Fibroblast of skin of left biceps (primary cell): ENCODE measurements around the gene BDNF.
A peak's percentile ranks its signal among the peaks of the same experiment; 100 is the strongest.

Experiments used
- DNase-seq, 2 experiments: peaks; one replicate each; pipeline ENCODE4 v3.0.0-alpha.2; 2013; ENCODE audit warnings: low read depth in 2 of 2

Gene BDNF

GRCh38 chr11:27705873-27706820 is 5.9 kb upstream of the BDNF start:
- DNase-seq, result peak; percentile 86 to 90

DNA sequence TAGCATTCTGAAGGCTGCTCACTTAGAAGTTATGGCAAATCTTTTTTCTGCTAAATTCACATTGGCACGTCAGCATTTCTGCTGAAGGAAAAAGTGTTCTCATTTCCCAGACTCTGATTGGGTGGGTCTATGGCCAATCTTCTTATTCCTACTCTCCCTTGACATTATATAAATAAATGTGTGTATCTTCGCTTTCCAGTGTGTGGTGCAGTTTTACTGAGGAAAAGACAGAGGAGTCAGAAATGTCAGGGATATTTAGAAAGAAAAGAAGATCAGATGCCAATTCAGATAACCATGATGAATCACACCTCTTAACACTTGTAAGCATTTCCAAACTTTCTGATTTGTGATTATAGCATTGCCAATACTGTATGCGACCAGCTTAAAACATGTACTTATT is 3.2 kb upstream of the BDNF start:
- DNase-seq, result peak; percentile 69 to 78

DNA sequence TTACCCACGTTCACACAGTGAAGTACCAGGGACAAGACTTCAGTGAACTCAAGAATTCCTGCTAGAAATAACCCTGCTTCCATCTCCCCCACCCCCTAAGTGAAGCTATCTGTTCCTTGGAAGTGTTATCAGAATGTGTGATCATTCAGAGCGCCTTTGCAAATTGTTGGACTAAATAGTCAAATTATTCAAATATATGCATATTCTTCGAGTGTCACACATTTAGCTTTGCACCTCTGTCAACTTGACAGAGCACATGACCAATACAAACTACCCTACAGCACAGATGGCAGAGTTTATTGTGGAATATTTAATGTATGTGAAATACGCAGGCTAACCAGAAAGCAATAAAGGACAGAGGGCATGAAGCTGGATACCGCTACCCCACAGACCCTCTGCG is 2.6 kb upstream of the BDNF start:
- DNase-seq, result no peak

DNA sequence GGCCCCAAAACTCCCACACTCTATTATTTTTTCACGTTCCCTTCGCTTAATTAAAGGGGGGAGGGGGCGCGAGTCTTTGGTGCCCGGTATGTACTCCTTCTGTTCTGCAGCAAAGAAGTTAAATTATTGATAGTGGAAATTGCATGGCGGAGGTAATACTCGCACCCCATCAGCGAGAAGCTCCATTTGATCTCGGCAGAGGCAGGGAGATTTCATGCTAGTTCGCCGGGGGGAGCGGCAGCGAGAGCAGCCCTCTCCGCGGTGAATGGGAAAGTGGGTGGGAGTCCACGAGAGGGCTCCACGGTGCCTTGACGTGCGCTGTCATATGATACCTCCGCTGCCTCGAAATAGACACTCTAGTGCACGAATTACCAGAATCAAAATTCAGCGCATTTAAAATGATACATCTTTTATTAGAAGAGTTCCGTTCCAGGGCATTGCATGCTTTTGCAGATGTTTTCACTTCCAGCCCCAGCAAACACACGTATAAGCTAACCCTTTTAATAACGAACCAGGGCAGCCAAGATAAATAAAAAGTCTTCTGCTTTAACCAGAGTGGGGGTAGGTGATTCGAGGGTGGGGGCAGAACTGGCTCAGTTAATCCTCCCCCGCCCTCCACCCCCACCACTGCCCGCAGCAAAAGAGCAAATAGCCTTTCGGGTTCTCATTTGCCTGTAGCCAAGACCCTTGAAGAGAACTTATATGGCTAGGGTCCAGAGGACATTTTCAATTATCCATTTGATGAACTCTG is 1.3 kb upstream of the BDNF start:
- DNase-seq, result peak; percentile 59 to 67

DNA sequence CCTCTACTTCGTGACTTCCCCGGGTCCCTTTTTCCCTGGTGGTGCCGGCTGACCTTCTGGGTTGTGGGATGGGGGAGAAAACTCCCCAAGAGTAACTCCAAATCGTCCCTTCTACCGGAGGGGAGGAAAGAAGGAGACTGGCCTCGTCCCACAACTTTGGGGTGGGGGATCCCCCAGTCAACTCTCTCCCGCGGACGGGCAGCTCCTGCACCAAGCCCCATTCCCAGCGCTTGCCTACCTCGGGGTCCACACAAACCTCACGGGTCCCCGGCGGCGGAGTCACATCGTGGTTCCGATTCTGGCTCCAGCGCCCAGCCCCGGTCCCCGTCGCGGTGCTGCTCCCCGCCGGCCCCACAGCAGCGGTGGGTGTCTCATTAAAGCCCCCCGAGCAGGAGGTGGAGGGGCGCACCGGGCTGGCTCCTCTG is 317 bp downstream of the BDNF start:
- no peak for DNase-seq

GRCh38 chr11:27699242-27699925 is 871 bp downstream of the BDNF start:
- DNase-seq, result no peak

DNA sequence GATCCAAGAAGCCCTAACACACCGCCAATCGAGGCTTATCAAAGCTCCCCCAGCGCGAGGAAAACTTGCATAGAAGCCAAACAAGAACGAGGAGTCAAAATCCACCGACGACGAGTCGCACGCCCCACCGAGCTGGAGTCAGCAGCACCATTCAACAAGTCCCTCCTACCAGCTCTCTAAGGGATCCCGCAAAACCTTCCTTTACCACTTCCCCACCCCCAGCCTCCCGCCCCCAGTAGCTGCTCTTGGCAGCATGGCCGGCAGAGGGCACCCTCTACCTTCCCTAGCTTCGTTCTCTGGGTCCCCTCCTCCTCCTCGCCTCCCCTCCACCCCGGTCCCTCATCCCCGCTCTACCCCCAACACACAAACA is 1.4 kb downstream of the BDNF start:
- peak; percentile 78 to 84 for DNase-seq

DNA sequence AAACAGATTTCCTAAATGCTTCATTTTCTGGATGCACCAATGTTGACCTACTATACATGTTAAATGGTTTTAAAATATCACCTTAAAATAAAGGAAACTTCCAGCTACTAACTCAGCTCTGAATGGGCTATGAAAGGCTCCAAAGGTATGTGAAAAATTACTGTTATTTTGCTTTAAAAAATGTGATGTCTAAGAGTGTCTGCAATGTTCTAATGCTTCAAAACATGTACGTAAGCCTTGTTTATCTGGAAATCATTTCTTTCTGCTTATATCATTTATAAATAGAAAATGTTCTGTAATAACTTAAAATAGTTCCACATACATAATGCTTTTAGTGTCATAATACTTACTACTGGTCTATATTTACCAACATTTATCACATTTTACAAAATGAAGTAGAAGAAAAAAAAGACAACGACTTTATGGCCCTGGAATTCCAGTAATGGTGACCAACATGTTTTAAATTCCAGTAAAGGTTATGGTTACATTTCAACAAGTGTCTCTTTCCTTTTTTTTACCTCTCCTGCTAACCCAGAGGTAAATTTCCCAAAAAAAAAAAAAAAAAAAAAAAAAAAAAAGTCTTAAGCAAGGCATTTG is 2.5 kb downstream of the BDNF start:
- no peak for DNase-seq

DNA sequence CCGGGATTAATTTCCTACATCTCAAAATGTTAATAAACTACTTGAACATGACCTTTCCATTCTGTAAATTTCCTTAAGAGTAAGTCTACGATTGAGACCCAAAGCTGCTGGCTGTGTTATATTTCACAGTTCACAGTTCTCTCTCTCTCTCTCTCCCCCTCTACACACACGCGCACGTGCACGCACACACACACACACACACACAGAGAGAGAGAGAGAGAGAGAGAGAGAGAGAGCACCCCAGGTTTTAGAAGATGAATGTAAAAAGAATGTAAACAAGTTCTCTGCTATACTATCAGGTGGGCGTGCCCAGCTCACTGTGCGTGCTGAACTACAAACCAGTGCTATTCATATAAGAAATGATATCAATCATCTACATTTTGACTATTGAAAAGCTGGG is 3.3 kb downstream of the BDNF start:
- DNase-seq, result no peak

GRCh38 chr11:27696115-27696514 is 4.1 kb downstream of the BDNF start:
- DNase-seq, result peak; percentile 67 to 73

DNA sequence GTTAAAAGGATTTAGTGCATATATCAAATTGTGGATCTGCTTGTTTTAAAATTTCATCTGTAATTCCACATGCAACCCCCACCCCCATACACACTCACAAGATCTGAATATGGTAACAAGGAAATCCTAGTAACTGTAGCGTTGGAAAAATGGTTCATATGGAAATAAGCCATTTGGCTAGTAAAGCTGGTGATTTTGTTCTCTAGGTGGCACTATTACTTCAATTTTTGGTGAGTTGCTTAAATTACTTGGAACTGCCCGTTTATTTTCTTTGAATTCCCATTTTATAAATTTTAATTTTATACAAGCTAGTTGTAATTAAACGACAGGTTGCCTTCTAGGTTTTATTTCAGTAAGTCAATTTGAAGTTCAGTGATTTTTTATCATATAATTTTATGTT is 5.3 kb downstream of the BDNF start:
- no peak for DNase-seq

GRCh38 chr11:27693398-27693797 is 6.9 kb downstream of the BDNF start:
- peak in 1 of 2 experiments; percentile 48 for DNase-seq

- DNase-seq, result no peak
These were observed 7.5 kb downstream of the BDNF start for GRCh38 chr11:27692781-27693180.

DNA sequence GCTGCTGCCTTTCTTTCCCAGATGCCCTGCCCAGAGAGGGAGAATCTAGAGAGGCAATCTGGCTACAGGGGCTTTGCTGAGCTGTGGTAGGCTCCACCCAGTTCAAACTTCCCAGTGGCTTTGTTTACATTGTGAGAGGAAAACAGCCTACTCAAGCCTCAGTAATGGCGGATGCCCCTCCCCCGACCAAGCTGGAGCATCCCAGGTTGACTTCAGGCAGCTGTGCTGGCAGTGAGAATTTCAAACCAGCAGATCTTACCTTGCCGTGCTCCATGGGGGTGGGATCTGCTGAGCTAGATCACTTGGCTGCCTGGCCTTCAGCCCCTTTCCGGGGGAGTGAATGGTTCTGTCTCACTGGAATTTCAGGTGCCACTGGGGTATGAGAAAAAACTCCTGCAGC is 12.2 kb downstream of the BDNF start:
- no peak for DNase-seq

- no peak for DNase-seq
These were observed 18.6 kb downstream of the BDNF start for GRCh38 chr11:27681664-27682063.

GRCh38 chr11:27679136-27680015 is 20.9 kb downstream of the BDNF start:
- DNase-seq, result no peak

- no peak for DNase-seq
These were observed 22.0 kb downstream of the BDNF start for GRCh38 chr11:27678242-27678641.

DNA sequence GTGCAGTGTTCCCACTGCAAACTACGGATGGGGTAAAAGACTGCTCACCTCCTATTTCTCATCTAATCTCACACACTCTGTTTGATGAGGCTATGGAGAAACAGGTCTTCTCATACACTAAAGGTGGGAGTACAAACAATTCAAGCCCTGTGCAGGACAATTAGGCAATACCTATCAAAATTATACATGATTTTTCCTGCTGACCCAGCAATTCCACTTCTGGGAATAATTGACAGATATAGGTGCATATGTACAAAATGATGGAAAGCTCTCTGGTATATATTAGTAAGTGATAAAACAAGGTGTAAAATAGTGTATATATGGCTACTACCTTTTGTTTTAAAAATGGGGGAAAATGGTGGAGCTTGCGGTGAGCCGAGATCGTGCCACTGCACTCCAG is 23.1 kb downstream of the BDNF start:
- no peak for DNase-seq

DNA sequence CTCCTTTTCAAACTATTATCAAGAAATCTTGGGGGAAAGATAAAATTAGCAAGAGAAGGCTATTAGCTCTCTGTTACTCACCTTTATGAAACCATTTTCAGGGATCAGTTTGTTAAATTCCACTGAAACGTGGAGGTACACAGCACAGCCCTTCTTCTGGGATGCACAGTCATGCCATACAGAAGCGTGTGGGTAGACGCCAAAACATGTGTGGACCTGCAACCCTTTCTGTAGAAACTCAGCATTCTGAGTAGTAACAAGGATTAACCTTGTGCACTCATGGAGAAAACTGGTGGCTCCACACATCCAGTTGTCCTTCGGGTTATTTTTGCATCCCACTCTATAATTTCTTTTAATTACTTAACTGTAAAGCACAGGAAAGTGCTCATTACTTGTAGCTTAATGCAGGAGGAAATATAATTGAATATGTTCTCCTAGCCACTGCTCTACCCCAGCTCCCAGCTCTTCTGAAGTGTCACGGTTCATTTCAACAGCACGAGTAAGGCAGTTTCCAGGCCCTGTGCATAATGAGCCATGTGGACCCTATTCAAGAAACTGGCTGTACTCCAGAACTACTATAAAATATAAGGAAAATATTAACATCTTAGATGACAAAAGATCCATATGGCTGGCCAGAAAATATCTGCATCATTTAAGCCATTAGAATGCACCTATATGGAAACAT is 26.1 kb downstream of the BDNF start:
- DNase-seq, result no peak

- DNase-seq, result no peak
These were observed 27.3 kb downstream of the BDNF start for GRCh38 chr11:27672836-27673464.
